Measurements from ENCODE around the gene RPL11. TPM values are rescaled to one million over a fixed set of nuclear protein-coding genes. Genes with fewer than 3 reads are reported as not detected.

Gene RPL11
- 100 to 1,000 TPM; 270 to 689 TPM for total RNA-seq
- polyA plus RNA-seq: 100 to 1,000 TPM; 313 to 816 TPM

DNA sequence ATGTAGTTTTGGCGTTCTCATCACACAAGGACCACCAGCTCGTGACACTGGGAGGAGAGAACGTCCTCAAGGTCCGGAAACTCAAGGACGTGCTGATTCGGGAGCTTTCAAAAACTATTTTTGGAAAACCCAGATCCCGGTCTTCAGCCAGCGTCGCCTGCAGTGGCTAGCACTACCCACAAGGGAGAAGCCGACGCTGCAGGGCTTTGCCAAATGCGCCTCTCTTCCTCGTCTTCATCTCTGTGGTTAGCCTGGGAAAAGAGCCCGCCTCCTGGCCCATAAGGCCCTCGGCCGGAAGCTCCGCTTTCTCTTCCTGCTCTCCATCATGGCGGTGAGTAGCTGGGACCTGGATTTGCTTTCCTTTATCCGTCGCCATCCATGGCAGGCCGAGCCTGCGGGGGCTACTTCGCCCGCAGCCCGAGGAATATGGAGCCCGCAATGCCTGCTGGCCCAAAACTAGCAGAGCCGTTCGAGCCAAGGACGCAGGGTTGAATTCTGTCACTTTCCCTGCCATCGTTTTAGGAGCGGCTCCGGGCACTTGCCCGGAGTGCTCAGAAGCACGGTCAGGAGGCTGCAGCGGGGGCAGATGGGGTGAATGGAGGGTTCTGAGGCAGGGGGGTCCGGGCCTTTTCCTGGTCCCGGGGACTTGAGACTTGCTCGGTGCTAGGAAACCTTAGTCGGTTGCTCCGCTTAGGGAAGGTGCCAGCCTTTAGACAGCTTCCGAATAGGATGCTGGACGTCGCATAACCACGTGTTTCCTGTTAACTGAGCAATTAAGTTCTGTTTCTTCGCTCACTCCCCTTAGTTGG, at the start of gene RPL11:
Gene RPL11, plus strand, starts transcription at position 308 of the 809 bp plus-strand sequence. Its CDS starts 18 bp downstream, at position 326.
- DNase-seq (ENCODE audit: low spot score): peak; percentile 83
- Histone ChIP-seq H3K4me3 (ENCODE audit: low read depth in 1 of 3, low read length in 3 of 3) (peak within 1 kb of the TSS; percentile 93 to 95 (median 94)), H3K4me1 (ENCODE audit: control insufficient read depth in 4 of 4, insufficient read depth in 4 of 4, low read length in 3 of 4) (peaks cover 2 to 29% (median 20%) of the 10 kb centered on the region in 4 donors), H3K27me3 (ENCODE audit: control insufficient read depth in 4 of 4, insufficient read depth in 4 of 4, low read length in 3 of 4) (no peaks in the 10 kb centered on the region), H3K9me3 (ENCODE audit: control insufficient read depth in 4 of 4, low read length in 3 of 4) (no peaks in the 10 kb centered on the region), H3K27ac (ENCODE audit: low read depth in 1 of 2, low read length in 2 of 2) (peak within 1 kb of the TSS; percentile 70 to 74), H3K36me3 (ENCODE audit: control insufficient read depth in 4 of 4, insufficient read depth in 3 of 4, low read depth in 1 of 4, low read length in 3 of 4) (peaks cover 5 to 36% (median 30%) of the 10 kb centered on the region in 4 donors), H3K9ac (ENCODE audit: low read depth in 1 of 2, low read length in 2 of 2) (peak within 1 kb of the TSS; percentile 85 to 92)
- TF ChIP-seq, protein P1, sequence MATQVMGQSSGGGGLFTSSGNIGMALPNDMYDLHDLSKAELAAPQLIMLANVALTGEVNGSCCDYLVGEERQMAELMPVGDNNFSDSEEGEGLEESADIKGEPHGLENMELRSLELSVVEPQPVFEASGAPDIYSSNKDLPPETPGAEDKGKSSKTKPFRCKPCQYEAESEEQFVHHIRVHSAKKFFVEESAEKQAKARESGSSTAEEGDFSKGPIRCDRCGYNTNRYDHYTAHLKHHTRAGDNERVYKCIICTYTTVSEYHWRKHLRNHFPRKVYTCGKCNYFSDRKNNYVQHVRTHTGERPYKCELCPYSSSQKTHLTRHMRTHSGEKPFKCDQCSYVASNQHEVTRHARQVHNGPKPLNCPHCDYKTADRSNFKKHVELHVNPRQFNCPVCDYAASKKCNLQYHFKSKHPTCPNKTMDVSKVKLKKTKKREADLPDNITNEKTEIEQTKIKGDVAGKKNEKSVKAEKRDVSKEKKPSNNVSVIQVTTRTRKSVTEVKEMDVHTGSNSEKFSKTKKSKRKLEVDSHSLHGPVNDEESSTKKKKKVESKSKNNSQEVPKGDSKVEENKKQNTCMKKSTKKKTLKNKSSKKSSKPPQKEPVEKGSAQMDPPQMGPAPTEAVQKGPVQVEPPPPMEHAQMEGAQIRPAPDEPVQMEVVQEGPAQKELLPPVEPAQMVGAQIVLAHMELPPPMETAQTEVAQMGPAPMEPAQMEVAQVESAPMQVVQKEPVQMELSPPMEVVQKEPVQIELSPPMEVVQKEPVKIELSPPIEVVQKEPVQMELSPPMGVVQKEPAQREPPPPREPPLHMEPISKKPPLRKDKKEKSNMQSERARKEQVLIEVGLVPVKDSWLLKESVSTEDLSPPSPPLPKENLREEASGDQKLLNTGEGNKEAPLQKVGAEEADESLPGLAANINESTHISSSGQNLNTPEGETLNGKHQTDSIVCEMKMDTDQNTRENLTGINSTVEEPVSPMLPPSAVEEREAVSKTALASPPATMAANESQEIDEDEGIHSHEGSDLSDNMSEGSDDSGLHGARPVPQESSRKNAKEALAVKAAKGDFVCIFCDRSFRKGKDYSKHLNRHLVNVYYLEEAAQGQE (IDR thresholded peaks at IDR 0.05): peak; percentile 96
- TF ChIP-seq FOXA1 (IDR thresholded peaks at IDR 0.05) (peak; percentile 38), RXRA (IDR thresholded peaks at IDR 0.05) (peak; percentile 28 to 37), GABPA (IDR thresholded peaks at IDR 0.05 in 1 of 2, conservative IDR thresholded peaks at IDR 0.05 in 1 of 2) (peak; percentile 63 to 96), TAF1 (conservative IDR thresholded peaks at IDR 0.05) (peak; percentile 100), JUND (IDR thresholded peaks at IDR 0.05) (peak in 1 of 2 donors; percentile 31), YY1 (IDR thresholded peaks at IDR 0.05) (peak; percentile 99), HNF4A (conservative IDR thresholded peaks at IDR 0.05) (peak; percentile 5 to 23), FOXA2 (IDR thresholded peaks at IDR 0.05) (no peak), SP1 (IDR thresholded peaks at IDR 0.05) (peak; percentile 66), HNF4G (IDR thresholded peaks at IDR 0.05) (no peak), NR2F2 (IDR thresholded peaks at IDR 0.05) (peak; percentile 12), RAD21 (IDR thresholded peaks at IDR 0.05) (peak; percentile 77), EGR1 (IDR thresholded peaks at IDR 0.05; ENCODE audit: low read depth in 2 of 2) (peak; percentile 38 to 55)
- TF ChIP-seq, protein P2, sequence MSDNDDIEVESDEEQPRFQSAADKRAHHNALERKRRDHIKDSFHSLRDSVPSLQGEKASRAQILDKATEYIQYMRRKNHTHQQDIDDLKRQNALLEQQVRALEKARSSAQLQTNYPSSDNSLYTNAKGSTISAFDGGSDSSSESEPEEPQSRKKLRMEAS (IDR thresholded peaks at IDR 0.05): peak; percentile 69
- TF ChIP-seq, protein P3, sequence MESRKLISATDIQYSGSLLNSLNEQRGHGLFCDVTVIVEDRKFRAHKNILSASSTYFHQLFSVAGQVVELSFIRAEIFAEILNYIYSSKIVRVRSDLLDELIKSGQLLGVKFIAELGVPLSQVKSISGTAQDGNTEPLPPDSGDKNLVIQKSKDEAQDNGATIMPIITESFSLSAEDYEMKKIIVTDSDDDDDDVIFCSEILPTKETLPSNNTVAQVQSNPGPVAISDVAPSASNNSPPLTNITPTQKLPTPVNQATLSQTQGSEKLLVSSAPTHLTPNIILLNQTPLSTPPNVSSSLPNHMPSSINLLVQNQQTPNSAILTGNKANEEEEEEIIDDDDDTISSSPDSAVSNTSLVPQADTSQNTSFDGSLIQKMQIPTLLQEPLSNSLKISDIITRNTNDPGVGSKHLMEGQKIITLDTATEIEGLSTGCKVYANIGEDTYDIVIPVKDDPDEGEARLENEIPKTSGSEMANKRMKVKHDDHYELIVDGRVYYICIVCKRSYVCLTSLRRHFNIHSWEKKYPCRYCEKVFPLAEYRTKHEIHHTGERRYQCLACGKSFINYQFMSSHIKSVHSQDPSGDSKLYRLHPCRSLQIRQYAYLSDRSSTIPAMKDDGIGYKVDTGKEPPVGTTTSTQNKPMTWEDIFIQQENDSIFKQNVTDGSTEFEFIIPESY (IDR thresholded peaks at IDR 0.05): peak; percentile 76
- TF ChIP-seq, protein P4, sequence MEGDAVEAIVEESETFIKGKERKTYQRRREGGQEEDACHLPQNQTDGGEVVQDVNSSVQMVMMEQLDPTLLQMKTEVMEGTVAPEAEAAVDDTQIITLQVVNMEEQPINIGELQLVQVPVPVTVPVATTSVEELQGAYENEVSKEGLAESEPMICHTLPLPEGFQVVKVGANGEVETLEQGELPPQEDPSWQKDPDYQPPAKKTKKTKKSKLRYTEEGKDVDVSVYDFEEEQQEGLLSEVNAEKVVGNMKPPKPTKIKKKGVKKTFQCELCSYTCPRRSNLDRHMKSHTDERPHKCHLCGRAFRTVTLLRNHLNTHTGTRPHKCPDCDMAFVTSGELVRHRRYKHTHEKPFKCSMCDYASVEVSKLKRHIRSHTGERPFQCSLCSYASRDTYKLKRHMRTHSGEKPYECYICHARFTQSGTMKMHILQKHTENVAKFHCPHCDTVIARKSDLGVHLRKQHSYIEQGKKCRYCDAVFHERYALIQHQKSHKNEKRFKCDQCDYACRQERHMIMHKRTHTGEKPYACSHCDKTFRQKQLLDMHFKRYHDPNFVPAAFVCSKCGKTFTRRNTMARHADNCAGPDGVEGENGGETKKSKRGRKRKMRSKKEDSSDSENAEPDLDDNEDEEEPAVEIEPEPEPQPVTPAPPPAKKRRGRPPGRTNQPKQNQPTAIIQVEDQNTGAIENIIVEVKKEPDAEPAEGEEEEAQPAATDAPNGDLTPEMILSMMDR (IDR thresholded peaks at IDR 0.05; ENCODE audit: low read depth, low read length, missing input control): peak; percentile 85
- TF ChIP-seq, protein P5, sequence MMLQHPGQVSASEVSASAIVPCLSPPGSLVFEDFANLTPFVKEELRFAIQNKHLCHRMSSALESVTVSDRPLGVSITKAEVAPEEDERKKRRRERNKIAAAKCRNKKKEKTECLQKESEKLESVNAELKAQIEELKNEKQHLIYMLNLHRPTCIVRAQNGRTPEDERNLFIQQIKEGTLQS (IDR thresholded peaks at IDR 0.05): no peak
- WGBS: under 1% methylated on average over 45 of the region's 45 CpGs
